Activated T-cell treated with anti-CD3 and anti-CD28 coated beads for 48 hours (primary cell): ENCODE measurements around the gene UGT1A3.
"Not testable (repeated sequence)": the region's sequence is repeated elsewhere in the genome, so short reads cannot be mapped to it uniquely, and the experiment has no call there.

Experiments
- DNase-seq: peaks from one replicate; pipeline ENCODE4 v3.0.0-alpha.2; 2020; ENCODE audit warnings: low read depth

Gene UGT1A3

GRCh38 chr2:233707940-233708644, 20.8 kb upstream of the UGT1A3 start:
- no peak for DNase-seq

GRCh38 chr2:233708942-233709341, 19.9 kb upstream of the UGT1A3 start:
- DNase-seq: no peak

GRCh38 chr2:233711312-233712008, 17.4 kb upstream of the UGT1A3 start:
- DNase-seq: peak; percentile 58

GRCh38 chr2:233712611-233713261, 16.1 kb upstream of the UGT1A3 start, which contains the start of gene UGT1A5:
TSS of gene UGT1A5 (plus strand) at chr2:233712907. CDS start at chr2:233712992, 85 bp downstream.
- no peak for DNase-seq

GRCh38 chr2:233713262-233713615, 15.6 kb upstream of the UGT1A3 start:
- no peak for DNase-seq

GRCh38 chr2:233714121-233714520, 14.7 kb upstream of the UGT1A3 start:
- no peak for DNase-seq

- DNase-seq: no peak
Measured at GRCh38 chr2:233718552-233718951, 10.3 kb upstream of the UGT1A3 start, which contains the start of gene UGT1A4. TSS of gene UGT1A4 (plus strand) at chr2:233718736. CDS start at chr2:233718821, 85 bp downstream.

GRCh38 chr2:233736868-233737653, 8.2 kb downstream of the UGT1A3 start:
- not testable (repeated sequence) for DNase-seq

GRCh38 chr2:233740870-233741269, 12.0 kb downstream of the UGT1A3 start:
- DNase-seq: no peak

GRCh38 chr2:233743464-233744259, 14.8 kb downstream of the UGT1A3 start:
- DNase-seq: no peak

GRCh38 chr2:233745073-233745755, 16.4 kb downstream of the UGT1A3 start:
- no peak for DNase-seq

GRCh38 chr2:233745838-233746237, 17.0 kb downstream of the UGT1A3 start:
- not testable (repeated sequence) for DNase-seq

GRCh38 chr2:233746475-233747282, 17.8 kb downstream of the UGT1A3 start:
- no peak for DNase-seq

GRCh38 chr2:233747283-233747544, 18.4 kb downstream of the UGT1A3 start:
- no peak for DNase-seq

- DNase-seq: not testable (repeated sequence)
Measured at GRCh38 chr2:233750689-233751088, 21.8 kb downstream of the UGT1A3 start.

- not testable (repeated sequence) for DNase-seq
Measured at GRCh38 chr2:233751212-233752009, 22.6 kb downstream of the UGT1A3 start.

- no peak for DNase-seq
Measured at GRCh38 chr2:233754872-233755611, 26.2 kb downstream of the UGT1A3 start.

- no peak for DNase-seq
Measured at GRCh38 chr2:233756429-233757081, 27.7 kb downstream of the UGT1A3 start.
